ENCODE measurements around the gene POLR3K.

- TF ChIP-seq TAF1 (IDR thresholded peaks at IDR 0.05; ENCODE audit: borderline replicate concordance, low read depth, low read length) (no peak), POLR2A (IDR thresholded peaks at IDR 0.05; ENCODE audit: low read depth, low read length) (no peak)
These were observed 13.1 kb upstream of the POLR3K start for GRCh38 chr16:66309-67182.

Data from GM12892 (cell line).